AG09319 (cell line): ENCODE data around the gene GPR35.

Experiments used
- DNase-seq: peaks from one replicate; pipeline ENCODE4 v3.0.0-alpha.2; 2010; ENCODE audit warnings: low read depth; ENCODE audit errors: extremely low read depth
- TF ChIP-seq, protein P1 (sequence below): IDR thresholded peaks from 2 replicates; pipeline ENCODE4 v1.5.1; 2011; ENCODE audit warnings: low read depth, mild to moderate bottlenecking, inconsistent platforms, low read length, moderate library complexity

Gene GPR35

DNA sequence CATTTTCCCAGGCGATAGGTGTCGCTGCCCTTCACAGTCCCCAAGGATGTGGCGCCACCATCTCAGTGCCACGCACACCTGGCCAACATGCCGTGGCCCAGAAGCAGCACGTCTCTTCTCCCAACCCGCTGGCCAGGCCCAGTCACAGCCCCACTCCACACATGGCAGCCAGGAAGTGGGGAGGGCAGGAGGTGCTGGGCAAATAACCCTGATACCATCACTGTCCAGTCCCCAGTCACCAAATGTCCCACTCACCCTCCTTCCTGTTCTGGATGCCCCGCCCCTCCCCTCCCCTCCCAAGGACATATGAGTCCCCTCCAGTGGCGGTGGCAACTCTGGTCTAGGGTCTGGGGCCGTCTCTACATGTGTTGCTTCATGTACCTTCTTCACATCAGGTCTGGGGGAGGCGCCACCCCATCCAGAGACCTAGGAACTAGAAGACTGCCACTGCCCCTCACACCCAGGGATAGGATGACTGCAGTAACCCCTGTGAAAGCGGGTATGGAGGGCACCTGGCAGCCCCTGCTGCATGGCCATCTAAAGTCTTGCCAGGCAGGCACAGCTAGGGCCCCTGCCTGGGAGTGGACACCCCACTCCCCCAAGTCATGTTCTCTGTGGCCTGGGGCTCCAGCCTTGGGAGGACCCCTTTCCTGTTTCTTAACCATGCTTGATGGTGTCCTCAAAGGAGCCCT is 46.1 kb upstream of the GPR35 start:
- DNase-seq, result no peak
- TF ChIP-seq, protein P1, sequence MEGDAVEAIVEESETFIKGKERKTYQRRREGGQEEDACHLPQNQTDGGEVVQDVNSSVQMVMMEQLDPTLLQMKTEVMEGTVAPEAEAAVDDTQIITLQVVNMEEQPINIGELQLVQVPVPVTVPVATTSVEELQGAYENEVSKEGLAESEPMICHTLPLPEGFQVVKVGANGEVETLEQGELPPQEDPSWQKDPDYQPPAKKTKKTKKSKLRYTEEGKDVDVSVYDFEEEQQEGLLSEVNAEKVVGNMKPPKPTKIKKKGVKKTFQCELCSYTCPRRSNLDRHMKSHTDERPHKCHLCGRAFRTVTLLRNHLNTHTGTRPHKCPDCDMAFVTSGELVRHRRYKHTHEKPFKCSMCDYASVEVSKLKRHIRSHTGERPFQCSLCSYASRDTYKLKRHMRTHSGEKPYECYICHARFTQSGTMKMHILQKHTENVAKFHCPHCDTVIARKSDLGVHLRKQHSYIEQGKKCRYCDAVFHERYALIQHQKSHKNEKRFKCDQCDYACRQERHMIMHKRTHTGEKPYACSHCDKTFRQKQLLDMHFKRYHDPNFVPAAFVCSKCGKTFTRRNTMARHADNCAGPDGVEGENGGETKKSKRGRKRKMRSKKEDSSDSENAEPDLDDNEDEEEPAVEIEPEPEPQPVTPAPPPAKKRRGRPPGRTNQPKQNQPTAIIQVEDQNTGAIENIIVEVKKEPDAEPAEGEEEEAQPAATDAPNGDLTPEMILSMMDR, result no peak

DNA sequence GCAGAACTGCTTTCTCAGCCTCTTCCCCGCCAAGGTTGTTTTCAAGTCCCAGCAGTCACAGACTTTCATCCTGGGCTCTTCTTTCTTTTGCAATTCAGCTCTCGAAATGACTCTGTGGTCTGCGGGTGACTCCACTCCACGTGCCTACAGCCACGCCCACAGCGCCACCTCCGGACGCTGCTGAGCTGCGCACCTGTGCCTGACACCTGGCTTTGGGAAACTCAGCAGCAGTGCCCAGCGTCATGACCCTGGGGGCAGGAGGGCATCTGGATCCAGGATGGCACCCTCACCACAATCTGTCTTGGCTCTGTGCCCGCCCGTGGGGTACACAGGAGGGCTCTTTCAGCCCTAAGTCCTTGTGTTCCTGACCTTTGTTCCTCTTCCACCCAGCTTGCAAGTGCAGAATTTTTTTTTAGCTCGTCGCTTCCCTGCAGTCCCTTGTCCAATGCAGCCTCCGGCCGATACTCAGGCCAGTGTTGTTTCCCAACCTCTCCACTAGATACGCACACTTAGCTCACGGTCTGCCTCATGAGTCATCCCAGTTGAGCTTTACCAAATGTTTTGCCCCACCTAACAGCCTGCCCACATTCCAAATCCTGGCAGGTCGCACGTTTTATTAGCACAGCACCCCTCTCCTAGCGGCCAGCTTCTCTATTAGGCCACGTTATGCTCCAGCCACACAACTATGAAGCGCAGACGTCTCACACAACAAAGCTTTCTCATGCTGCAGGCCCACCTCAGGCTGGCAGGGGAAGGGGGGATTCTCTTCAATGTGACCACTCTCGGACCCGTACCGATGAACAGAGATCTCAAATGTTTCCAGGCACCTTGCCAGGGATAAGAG is 45.3 kb upstream of the GPR35 start:
- DNase-seq, result peak; percentile 70
- TF ChIP-seq, protein P1, result no peak

GRCh38 chr2:240581811-240582210 is 43.5 kb upstream of the GPR35 start:
- no peak for DNase-seq
- TF ChIP-seq, protein P1, result no peak

- TF ChIP-seq, protein P1, result no peak
These were observed 42.5 kb upstream of the GPR35 start for GRCh38 chr2:240582781-240583180.

GRCh38 chr2:240583774-240584173 is 41.5 kb upstream of the GPR35 start:
- TF ChIP-seq, protein P1, result no peak
- no peak for DNase-seq

More at GRCh38 chr2:240582781-240583180, 42.5 kb upstream of the GPR35 start:
- DNase-seq, result no peak

DNA sequence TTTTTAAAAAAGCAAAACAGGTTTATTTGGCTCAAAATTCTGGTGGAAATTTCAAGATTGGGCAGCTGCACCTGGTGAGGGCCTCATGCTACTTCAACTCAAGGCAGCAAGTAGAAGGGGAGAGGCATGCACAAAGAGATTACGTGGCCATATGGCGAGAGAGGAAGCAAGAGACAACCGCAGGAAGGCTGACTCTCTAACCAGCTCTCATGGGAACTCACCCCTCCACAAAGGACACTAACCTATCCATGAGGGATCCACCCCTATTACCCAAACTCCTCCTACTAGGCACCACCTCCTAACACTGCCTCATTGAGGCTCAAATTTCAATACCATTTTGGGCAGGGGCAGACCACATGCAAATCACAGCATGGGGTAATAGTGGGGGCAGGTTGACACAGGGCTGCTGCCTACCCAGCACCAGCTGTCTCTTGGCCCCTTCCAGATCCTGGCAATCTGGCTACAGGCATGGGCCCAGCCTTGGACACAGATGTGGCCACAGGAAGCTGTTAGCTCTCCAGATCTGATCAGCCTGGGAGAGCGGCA is 40.7 kb upstream of the GPR35 start:
- TF ChIP-seq, protein P1, result no peak
- DNase-seq, result no peak

GRCh38 chr2:240585101-240585500 is 40.2 kb upstream of the GPR35 start:
- TF ChIP-seq, protein P1, result no peak
- DNase-seq, result no peak
